Dedifferentiated amniotic fluid mesenchymal stem cell (primary cell): ENCODE results near the gene CNN2.
"Not testable (repeated sequence)": the region's sequence is repeated elsewhere in the genome, so short reads cannot be mapped to it uniquely, and the experiment has no call there.

Experiments
- DNase-seq: peaks from one replicate; pipeline ENCODE4 v3.0.0-alpha.2; 2016; ENCODE audit errors: extremely low spot score

CNN2 gene

GRCh38 chr19:1010586-1011510, 15.6 kb upstream of the CNN2 start:
- DNase-seq, result no peak

GRCh38 chr19:1011831-1012333, 14.5 kb upstream of the CNN2 start:
- no peak for DNase-seq

GRCh38 chr19:1012334-1012733, 14.1 kb upstream of the CNN2 start:
- DNase-seq, result no peak

GRCh38 chr19:1013218-1013617, 13.2 kb upstream of the CNN2 start:
- DNase-seq, result no peak

- no peak for DNase-seq
These were observed 12.0 kb upstream of the CNN2 start for GRCh38 chr19:1014161-1015060.

GRCh38 chr19:1015061-1015781, 11.2 kb upstream of the CNN2 start:
- no peak for DNase-seq

- DNase-seq, result no peak
These were observed 10.4 kb upstream of the CNN2 start for GRCh38 chr19:1015782-1016646.

- DNase-seq, result no peak
These were observed 9.7 kb upstream of the CNN2 start for GRCh38 chr19:1016647-1017114.

- DNase-seq, result no peak
These were observed 9.1 kb upstream of the CNN2 start for GRCh38 chr19:1017115-1017905.

- DNase-seq, result no peak
These were observed 8.5 kb upstream of the CNN2 start for GRCh38 chr19:1017906-1018305.

GRCh38 chr19:1018393-1018792, 8.0 kb upstream of the CNN2 start:
- no peak for DNase-seq

GRCh38 chr19:1018932-1019615, 7.3 kb upstream of the CNN2 start:
- no peak for DNase-seq

GRCh38 chr19:1019616-1019961, 6.8 kb upstream of the CNN2 start:
- no peak for DNase-seq

- no peak for DNase-seq
These were observed 6.2 kb upstream of the CNN2 start for GRCh38 chr19:1019980-1020867.

GRCh38 chr19:1020868-1021425, 5.5 kb upstream of the CNN2 start, which contains the start of gene TMEM259:
Gene TMEM259 (minus strand): TSS chr19:1021123. CDS start chr19:1020996, 127 bp downstream.
- DNase-seq, result peak; percentile 98

- not testable (repeated sequence) for DNase-seq
These were observed 2.6 kb upstream of the CNN2 start for GRCh38 chr19:1023883-1024188.

GRCh38 chr19:1025080-1025479, 1.3 kb upstream of the CNN2 start:
- DNase-seq, result not testable (repeated sequence)
